ENCODE results near the gene TAS1R3.

TAS1R3 gene

GRCh38 chr1:1327291-1327690, 3.8 kb upstream of the TAS1R3 start:
- Histone ChIP-seq H3K27ac (ENCODE audit: low read length) (no peak overlapping the region), H3K9ac (ENCODE audit: low read length) (no peak overlapping the region), H2AFZ (ENCODE audit: low read depth, low read length) (no peak overlapping the region), H4K20me1 (ENCODE audit: insufficient read depth, low read length) (peaks cover 12% of the 10 kb centered on the region; the same call in 1 of the 2 replicates), H3K36me3 (replicated peaks; ENCODE audit: low read depth, low read length) (peaks cover 4% of the 10 kb centered on the region), H3K9me3 (ENCODE audit: insufficient read depth, low read length) (no peaks in the 10 kb centered on the region), H3K27me3 (ENCODE audit: low read depth, low read length) (no peaks in the 10 kb centered on the region), H3K4me1 (ENCODE audit: low read length) (peaks cover 15% of the 10 kb centered on the region), H3K4me2 (ENCODE audit: low read length) (no peak overlapping the region), H3K79me2 (ENCODE audit: low read length) (peaks cover 30% of the 10 kb centered on the region), H3K4me3 (ENCODE audit: low read length) (no peak overlapping the region)
- TF ChIP-seq CTCF (IDR thresholded peaks at IDR 0.05; ENCODE audit: low read depth, low read length) (no peak), EZH2phosphoT487 (IDR thresholded peaks at IDR 0.05; ENCODE audit: low read depth) (no peak)

GRCh38 chr1:1328254-1328653, 2.8 kb upstream of the TAS1R3 start:
- Histone ChIP-seq H3K36me3 (replicated peaks; ENCODE audit: low read depth, low read length) (peaks cover 4% of the 10 kb centered on the region), H3K9ac (ENCODE audit: low read length) (no peak overlapping the region), H3K4me3 (ENCODE audit: low read length) (no peak overlapping the region), H4K20me1 (ENCODE audit: insufficient read depth, low read length) (peaks cover 6% of the 10 kb centered on the region; the same call in 1 of the 2 replicates), H3K9me3 (ENCODE audit: insufficient read depth, low read length) (no peaks in the 10 kb centered on the region), H3K79me2 (ENCODE audit: low read length) (peaks cover 23% of the 10 kb centered on the region), H3K4me1 (ENCODE audit: low read length) (peaks cover 12% of the 10 kb centered on the region), H3K27ac (ENCODE audit: low read length) (no peak overlapping the region), H3K4me2 (ENCODE audit: low read length) (no peak overlapping the region), H2AFZ (ENCODE audit: low read depth, low read length) (no peak overlapping the region), H3K27me3 (ENCODE audit: low read depth, low read length) (no peaks in the 10 kb centered on the region)
- TF ChIP-seq EZH2phosphoT487 (IDR thresholded peaks at IDR 0.05; ENCODE audit: low read depth) = no peak
- TF ChIP-seq CTCF (IDR thresholded peaks at IDR 0.05; ENCODE audit: low read depth, low read length) = no peak

- Histone ChIP-seq H3K36me3 (replicated peaks; ENCODE audit: low read depth, low read length) (peaks cover 4% of the 10 kb centered on the region), H3K4me2 (ENCODE audit: low read length) (no peak overlapping the region), H3K9me3 (ENCODE audit: insufficient read depth, low read length) (no peaks in the 10 kb centered on the region), H3K4me1 (ENCODE audit: low read length) (peaks cover 8% of the 10 kb centered on the region), H4K20me1 (ENCODE audit: insufficient read depth, low read length) (0 out of 2 replicates have a peak, but pooled peaks cover 3% of the 10 kb centered on the region), H2AFZ (ENCODE audit: low read depth, low read length) (no peak overlapping the region), H3K9ac (ENCODE audit: low read length) (no peak overlapping the region), H3K4me3 (ENCODE audit: low read length) (no peak overlapping the region), H3K27ac (ENCODE audit: low read length) (no peak overlapping the region), H3K27me3 (ENCODE audit: low read depth, low read length) (no peaks in the 10 kb centered on the region), H3K79me2 (ENCODE audit: low read length) (peaks cover 13% of the 10 kb centered on the region)
- TF ChIP-seq CTCF (IDR thresholded peaks at IDR 0.05; ENCODE audit: low read depth, low read length) (no peak), EZH2phosphoT487 (IDR thresholded peaks at IDR 0.05; ENCODE audit: low read depth) (no peak)
Measured at GRCh38 chr1:1329304-1330210, 1.5 kb upstream of the TAS1R3 start.

GRCh38 chr1:1330366-1331067, 563 bp upstream of the TAS1R3 start:
- H3K79me2 ChIP-seq (ENCODE audit: low read length) = peaks cover 6% of the 10 kb centered on the region
- TF ChIP-seq CTCF (IDR thresholded peaks at IDR 0.05; ENCODE audit: low read depth, low read length) = no peak
- TF ChIP-seq EZH2phosphoT487 (IDR thresholded peaks at IDR 0.05; ENCODE audit: low read depth) = no peak
- H3K9ac ChIP-seq (ENCODE audit: low read length) = no peak overlapping the region
- H3K27me3 ChIP-seq (ENCODE audit: low read depth, low read length) = no peaks in the 10 kb centered on the region
- no peak overlapping the region for H3K4me3 ChIP-seq (ENCODE audit: low read length)
- H3K4me2 ChIP-seq (ENCODE audit: low read length) = no peak overlapping the region
- H3K36me3 ChIP-seq (replicated peaks; ENCODE audit: low read depth, low read length) = peaks cover 4% of the 10 kb centered on the region
- no peak overlapping the region for H3K27ac ChIP-seq (ENCODE audit: low read length)
- H4K20me1 ChIP-seq (ENCODE audit: insufficient read depth, low read length) = 0 out of 2 replicates have a peak, but pooled peaks cover 3% of the 10 kb centered on the region
- no peak overlapping the region for H2AFZ ChIP-seq (ENCODE audit: low read depth, low read length)
- peaks cover 4% of the 10 kb centered on the region for H3K4me1 ChIP-seq (ENCODE audit: low read length)
- no peaks in the 10 kb centered on the region for H3K9me3 ChIP-seq (ENCODE audit: insufficient read depth, low read length)

Data from OCI-LY3 (cell line).